BE2C (cell line): ENCODE measurements around the gene IGFLR1.
A peak's percentile ranks its signal among the peaks of the same experiment; 100 is the strongest.

Experiments
- DNase-seq: peaks from one replicate; pipeline ENCODE4 v3.0.0-alpha.2; 2020
- H3K27me3 ChIP-seq: fragments of 250-450 bp; sonication (Bioruptor Pico); 2 replicates; pipeline ENCODE4 v1.5.1; 2020; ENCODE audit warnings: mild to moderate bottlenecking
- H3K36me3 ChIP-seq: fragments of 250-450 bp; sonication (Bioruptor Pico); 2 replicates; pipeline ENCODE4 v1.5.1; 2020; ENCODE audit warnings: mild to moderate bottlenecking
- H3K4me1 ChIP-seq: fragments of 250-450 bp; sonication (Bioruptor Pico); 2 replicates; pipeline ENCODE4 v1.5.1; 2020
- H3K4me3 ChIP-seq: 2 replicates; pipeline ENCODE4 v1.5.1; 2011; ENCODE audit warnings: low read depth, low read length
- H3K9me3 ChIP-seq: fragments of 250-450 bp; sonication (Bioruptor Pico); 2 replicates; pipeline ENCODE4 v1.5.1; 2020
- TF ChIP-seq, protein P1 (sequence below): IDR thresholded peaks from 2 replicates; pipeline ENCODE4 v1.5.1; 2012; ENCODE audit warnings: mild to moderate bottlenecking, low read depth, low read length

IGFLR1 gene

DNA sequence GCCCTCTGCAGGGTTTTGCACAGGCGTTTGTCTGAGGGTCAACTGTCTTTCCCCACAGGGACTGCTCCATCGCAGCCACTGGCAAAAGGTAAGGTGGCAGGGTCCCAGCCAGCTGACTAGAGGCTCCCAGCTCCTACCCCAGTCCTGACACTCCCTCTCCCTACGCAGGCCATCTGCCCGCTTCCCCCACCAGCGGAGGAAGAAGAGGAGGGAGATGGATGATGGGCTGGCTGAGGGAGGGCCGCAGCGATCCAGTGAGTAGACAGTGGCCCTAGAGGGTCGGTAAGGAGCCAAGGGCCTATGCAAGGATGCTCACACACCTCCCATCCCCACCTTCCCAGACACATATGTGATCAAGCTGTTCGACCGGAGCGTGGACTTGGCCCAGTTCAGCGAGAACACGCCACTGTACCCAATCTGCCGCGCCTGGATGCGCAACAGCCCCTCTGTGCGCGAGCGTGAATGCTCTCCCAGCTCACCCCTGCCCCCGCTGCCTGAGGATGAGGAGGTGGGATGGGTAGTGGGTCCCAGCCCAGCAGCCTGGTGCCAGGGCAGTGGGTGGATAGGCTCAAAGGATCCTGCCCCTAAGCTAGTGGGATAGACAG, 10.6 kb upstream of the IGFLR1 start:
- no peak for DNase-seq
- no peak overlapping the region for H3K4me3 ChIP-seq
- H3K36me3 ChIP-seq, result peaks cover 5% of the 10 kb centered on the region; the same call in 1 of the 2 replicates
- no peaks in the 10 kb centered on the region for H3K9me3 ChIP-seq
- no peaks in the 10 kb centered on the region for H3K27me3 ChIP-seq
- TF ChIP-seq, protein P1, sequence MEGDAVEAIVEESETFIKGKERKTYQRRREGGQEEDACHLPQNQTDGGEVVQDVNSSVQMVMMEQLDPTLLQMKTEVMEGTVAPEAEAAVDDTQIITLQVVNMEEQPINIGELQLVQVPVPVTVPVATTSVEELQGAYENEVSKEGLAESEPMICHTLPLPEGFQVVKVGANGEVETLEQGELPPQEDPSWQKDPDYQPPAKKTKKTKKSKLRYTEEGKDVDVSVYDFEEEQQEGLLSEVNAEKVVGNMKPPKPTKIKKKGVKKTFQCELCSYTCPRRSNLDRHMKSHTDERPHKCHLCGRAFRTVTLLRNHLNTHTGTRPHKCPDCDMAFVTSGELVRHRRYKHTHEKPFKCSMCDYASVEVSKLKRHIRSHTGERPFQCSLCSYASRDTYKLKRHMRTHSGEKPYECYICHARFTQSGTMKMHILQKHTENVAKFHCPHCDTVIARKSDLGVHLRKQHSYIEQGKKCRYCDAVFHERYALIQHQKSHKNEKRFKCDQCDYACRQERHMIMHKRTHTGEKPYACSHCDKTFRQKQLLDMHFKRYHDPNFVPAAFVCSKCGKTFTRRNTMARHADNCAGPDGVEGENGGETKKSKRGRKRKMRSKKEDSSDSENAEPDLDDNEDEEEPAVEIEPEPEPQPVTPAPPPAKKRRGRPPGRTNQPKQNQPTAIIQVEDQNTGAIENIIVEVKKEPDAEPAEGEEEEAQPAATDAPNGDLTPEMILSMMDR, result no peak
- H3K4me1 ChIP-seq, result peaks cover 2% of the 10 kb centered on the region; the same call in 1 of the 2 replicates

GRCh38 chr19:35751839-35752745, 9.8 kb upstream of the IGFLR1 start:
- TF ChIP-seq, protein P1, result no peak
- no peaks in the 10 kb centered on the region for H3K9me3 ChIP-seq
- no peak overlapping the region for H3K4me3 ChIP-seq
- no peak for DNase-seq
- peaks cover 5% of the 10 kb centered on the region; the same call in 1 of the 2 replicates for H3K36me3 ChIP-seq
- no peaks in the 10 kb centered on the region for H3K27me3 ChIP-seq
- H3K4me1 ChIP-seq, result peaks cover 2% of the 10 kb centered on the region; the same call in 1 of the 2 replicates

DNA sequence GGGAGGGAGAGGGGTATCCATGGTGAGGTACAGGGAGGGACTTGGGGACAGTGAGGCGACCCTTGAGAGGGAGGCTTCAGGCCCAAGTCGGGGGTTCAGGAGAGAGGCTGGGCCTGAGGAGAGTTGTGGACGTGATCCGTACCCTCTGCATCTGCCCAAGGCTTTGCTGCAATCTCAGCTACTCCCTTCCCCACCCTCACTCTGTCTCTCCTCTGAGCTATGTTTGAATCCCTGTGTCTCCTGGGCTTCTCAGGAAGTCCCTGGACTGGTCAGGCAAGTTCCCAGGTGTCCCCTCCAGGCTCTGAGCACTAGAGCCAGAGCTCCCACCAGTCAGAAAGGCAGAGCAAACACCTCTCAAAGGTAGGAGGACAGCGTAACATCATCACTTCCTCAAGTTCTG, 7.9 kb upstream of the IGFLR1 start:
- TF ChIP-seq, protein P1, result no peak
- no peaks in the 10 kb centered on the region for H3K9me3 ChIP-seq
- no peak overlapping the region for H3K4me3 ChIP-seq
- DNase-seq, result no peak
- no peaks in the 10 kb centered on the region for H3K27me3 ChIP-seq
- peaks cover 5% of the 10 kb centered on the region; the same call in 1 of the 2 replicates for H3K36me3 ChIP-seq
- H3K4me1 ChIP-seq, result 0 out of 2 replicates have a peak, but pooled peaks cover 2% of the 10 kb centered on the region

DNA sequence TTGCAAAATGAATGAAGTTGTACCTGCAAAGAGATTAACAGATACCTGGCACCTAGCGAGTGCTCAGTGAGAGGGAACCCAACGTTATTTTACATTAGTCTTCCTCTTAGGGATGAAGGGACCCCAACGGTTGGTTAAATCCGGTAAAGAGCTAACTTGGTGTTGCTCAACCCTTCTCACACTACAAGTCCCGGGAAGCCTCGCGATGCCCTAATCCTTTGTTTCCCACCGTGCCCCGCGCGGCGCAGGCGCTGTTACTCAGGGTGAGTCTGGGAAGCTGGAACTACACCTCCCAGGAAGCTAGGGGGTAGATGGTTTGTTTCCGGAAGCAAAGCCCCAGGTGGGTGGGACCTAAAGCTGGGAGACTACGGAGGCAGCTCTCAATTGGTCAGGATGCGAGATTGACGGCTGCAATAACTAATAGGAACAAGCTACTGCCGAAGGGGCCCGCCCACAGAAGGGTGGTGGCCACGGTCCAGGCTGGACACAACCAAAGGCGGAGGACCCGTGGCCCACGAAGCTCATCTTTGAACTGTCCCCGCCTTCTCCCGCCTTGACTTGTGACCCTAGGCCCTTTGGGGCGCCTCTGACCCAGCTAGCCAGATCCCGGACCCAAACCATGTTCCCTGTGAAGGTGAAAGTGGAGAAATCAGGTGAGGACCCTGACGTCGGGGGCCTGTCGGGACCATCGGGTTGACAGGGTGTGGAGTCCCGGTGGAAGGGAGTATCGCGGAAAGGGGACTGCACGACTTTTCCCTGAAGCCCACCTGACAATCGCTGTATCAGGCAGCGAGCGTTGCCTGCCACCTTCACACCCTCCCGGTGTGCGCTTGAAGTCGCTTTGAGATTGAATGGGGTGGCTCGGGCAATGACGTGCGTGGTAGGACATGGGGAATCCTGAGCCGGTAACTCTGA, 6.1 kb upstream of the IGFLR1 start, which contains the start of gene LIN37:
Gene LIN37, plus strand, starts transcription at position 471 of the 915 bp plus-strand sequence. Its CDS starts 149 bp downstream, at position 620.
- Histone ChIP-seq H3K4me3 (peak within 1 kb of the TSS; percentile 93), H3K36me3 (peaks cover 2% of the 10 kb centered on the region; the same call in 1 of the 2 replicates), H3K9me3 (no peaks in the 10 kb centered on the region), H3K27me3 (no peaks in the 10 kb centered on the region), H3K4me1 (peaks cover 6% of the 10 kb centered on the region; the same call in 1 of the 2 replicates)
- peak; percentile 99 for DNase-seq
- TF ChIP-seq, protein P1, result no peak

DNA sequence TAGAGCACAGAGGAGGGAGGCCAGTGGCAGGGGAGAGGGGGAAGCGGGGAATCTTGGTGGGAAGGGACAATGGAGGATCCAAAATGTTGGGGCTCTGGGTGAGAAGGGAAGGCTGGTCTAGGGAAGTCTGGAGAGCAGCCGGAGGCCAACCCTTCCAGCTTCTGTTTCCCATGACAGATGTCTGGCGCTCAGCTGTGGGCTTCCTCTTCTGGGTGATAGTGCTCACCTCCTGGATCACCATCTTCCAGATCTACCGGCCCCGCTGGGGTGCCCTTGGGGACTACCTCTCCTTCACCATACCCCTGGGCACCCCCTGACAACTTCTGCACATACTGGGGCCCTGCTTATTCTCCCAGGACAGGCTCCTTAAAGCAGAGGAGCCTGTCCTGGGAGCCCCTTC, 4.3 kb upstream of the IGFLR1 start:
- DNase-seq, result no peak
- Histone ChIP-seq H3K9me3 (no peaks in the 10 kb centered on the region), H3K36me3 (no peaks in the 10 kb centered on the region), H3K4me3 (peak overlapping the region; percentile 75; the same call in 1 of the 2 replicates), H3K27me3 (no peaks in the 10 kb centered on the region), H3K4me1 (peaks cover 6% of the 10 kb centered on the region; the same call in 1 of the 2 replicates)
- TF ChIP-seq, protein P1, result no peak
